Lower leg skin (tissue), 3 donors: ENCODE results near the gene LDHD.

Source experiments
- CTCF ChIP-seq, 3 donors: fragments of 450-650 bp; IDR thresholded peaks; one replicate each; pipeline ENCODE4 v1.5.1; 2016; ENCODE audit warnings: antibody characterized with exemption in 3 of 3, mild to moderate bottlenecking in 3 of 3, moderate library complexity in 2 of 3
- POLR2A ChIP-seq, 2 donors: fragments of 450-650 bp; IDR thresholded peaks; one replicate each; pipeline ENCODE4 v1.6.1; 2016 to 2017; ENCODE audit warnings: antibody characterized with exemption in 2 of 2, mild to moderate bottlenecking in 1 of 2, moderate library complexity in 1 of 2

GRCh38 chr16:75062976-75063346 is 53.6 kb downstream of the LDHD start:
- no peak for TF ChIP-seq CTCF (IDR thresholded peaks at IDR 0.05)
- no peak for TF ChIP-seq POLR2A (IDR thresholded peaks at IDR 0.05)
